Measurements from ENCODE around the gene ASAP3.

GRCh38 chr1:23453455-23454000 is 30.5 kb downstream of the ASAP3 start:
- TF ChIP-seq POLR2A (IDR thresholded peaks at IDR 0.05) (no peak), CTCF (IDR thresholded peaks at IDR 0.05) (no peak), EP300 (IDR thresholded peaks at IDR 0.05) (no peak), POLR2AphosphoS5 (IDR thresholded peaks at IDR 0.05) (no peak)
